Endothelial cell (in vitro differentiated cells): ENCODE results near the gene KLF2. TPM values are rescaled to one million over a fixed set of nuclear protein-coding genes. Genes with fewer than 3 reads are reported as not detected.

Experiments
- DNase-seq: peaks from one replicate; pipeline ENCODE4 v3.0.0; 2021; ENCODE audit warnings: low spot score
- H3K27ac Mint-ChIP-seq: one replicate; pipeline ENCODE4 v1.8.0; 2021; ENCODE audit warnings: mixed read lengths, inconsistent platforms; ENCODE audit not compliant: unreplicated experiment
- H3K27me3 Mint-ChIP-seq: one replicate; pipeline ENCODE4 v1.8.0; 2021; ENCODE audit warnings: mild to moderate bottlenecking, moderate library complexity, mixed read lengths, inconsistent platforms; ENCODE audit not compliant: unreplicated experiment
- H3K36me3 Mint-ChIP-seq: one replicate; pipeline ENCODE4 v1.8.0; 2021; ENCODE audit warnings: mild to moderate bottlenecking, low read depth, mixed read lengths, inconsistent platforms; ENCODE audit not compliant: unreplicated experiment
- H3K4me1 Mint-ChIP-seq: one replicate; pipeline ENCODE4 v1.8.0; 2021; ENCODE audit warnings: mild to moderate bottlenecking, mixed read lengths, inconsistent platforms; ENCODE audit not compliant: unreplicated experiment
- H3K4me3 Mint-ChIP-seq: one replicate; pipeline ENCODE4 v1.8.0; 2021; ENCODE audit warnings: mild to moderate bottlenecking, mixed read lengths, inconsistent platforms; ENCODE audit not compliant: unreplicated experiment
- H3K9me3 Mint-ChIP-seq: one replicate; pipeline ENCODE4 v1.8.0; 2021; ENCODE audit warnings: mixed read lengths, inconsistent platforms; ENCODE audit not compliant: unreplicated experiment
- total RNA-seq: library from RNA; stranded (reverse); fragmentation: NEBNext Ultra II Directional; extraction: Animal tissue kit (Norgen Biotek cat#: 25700); gene quantifications from one replicate; pipeline ENCODE4 v1.2.1, GENCODE V29; 2021; ENCODE audit not compliant: unreplicated experiment
- TF ChIP-seq, protein P1 (sequence below): fragments of 200-600 bp; sonication (generic); IDR thresholded peaks from one replicate; pipeline ENCODE4 v1.5.0; 2021; ENCODE audit warnings: antibody characterized with exemption; ENCODE audit not compliant: unreplicated experiment

KLF2 gene
- total RNA-seq, 1 donor from 2014 or later, result 48.9 TPM

DNA sequence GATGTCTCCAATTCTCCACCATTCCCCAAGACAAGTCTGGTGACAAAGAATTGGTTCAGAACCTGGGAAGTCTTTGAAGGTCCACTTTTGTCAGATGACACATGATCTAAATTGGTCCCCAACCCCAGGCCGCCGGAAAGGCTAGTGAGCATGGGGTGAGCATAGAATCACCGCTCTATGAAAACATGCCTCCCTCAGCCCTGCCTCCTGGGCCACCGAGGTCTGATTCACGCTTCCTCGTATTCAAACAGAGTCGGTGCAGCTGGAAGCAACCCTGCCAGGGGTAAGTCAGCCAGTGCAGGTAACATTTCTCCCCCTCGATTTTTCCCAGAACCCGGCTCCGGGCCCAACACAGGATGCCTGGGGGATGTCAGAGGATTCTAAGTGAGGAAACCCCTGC, 33.9 kb upstream of the KLF2 start:
- H3K9me3 Mint-ChIP-seq, result no peaks in the 10 kb centered on the region
- TF ChIP-seq, protein P1, sequence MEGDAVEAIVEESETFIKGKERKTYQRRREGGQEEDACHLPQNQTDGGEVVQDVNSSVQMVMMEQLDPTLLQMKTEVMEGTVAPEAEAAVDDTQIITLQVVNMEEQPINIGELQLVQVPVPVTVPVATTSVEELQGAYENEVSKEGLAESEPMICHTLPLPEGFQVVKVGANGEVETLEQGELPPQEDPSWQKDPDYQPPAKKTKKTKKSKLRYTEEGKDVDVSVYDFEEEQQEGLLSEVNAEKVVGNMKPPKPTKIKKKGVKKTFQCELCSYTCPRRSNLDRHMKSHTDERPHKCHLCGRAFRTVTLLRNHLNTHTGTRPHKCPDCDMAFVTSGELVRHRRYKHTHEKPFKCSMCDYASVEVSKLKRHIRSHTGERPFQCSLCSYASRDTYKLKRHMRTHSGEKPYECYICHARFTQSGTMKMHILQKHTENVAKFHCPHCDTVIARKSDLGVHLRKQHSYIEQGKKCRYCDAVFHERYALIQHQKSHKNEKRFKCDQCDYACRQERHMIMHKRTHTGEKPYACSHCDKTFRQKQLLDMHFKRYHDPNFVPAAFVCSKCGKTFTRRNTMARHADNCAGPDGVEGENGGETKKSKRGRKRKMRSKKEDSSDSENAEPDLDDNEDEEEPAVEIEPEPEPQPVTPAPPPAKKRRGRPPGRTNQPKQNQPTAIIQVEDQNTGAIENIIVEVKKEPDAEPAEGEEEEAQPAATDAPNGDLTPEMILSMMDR, result no peak
- no peak overlapping the region for H3K4me3 Mint-ChIP-seq
- no peaks in the 10 kb centered on the region for H3K36me3 Mint-ChIP-seq
- no peak for DNase-seq
- H3K27me3 Mint-ChIP-seq, result peaks cover 2% of the 10 kb centered on the region
- peak overlapping the region; percentile 24 for H3K27ac Mint-ChIP-seq
- H3K4me1 Mint-ChIP-seq, result peaks cover 15% of the 10 kb centered on the region

DNA sequence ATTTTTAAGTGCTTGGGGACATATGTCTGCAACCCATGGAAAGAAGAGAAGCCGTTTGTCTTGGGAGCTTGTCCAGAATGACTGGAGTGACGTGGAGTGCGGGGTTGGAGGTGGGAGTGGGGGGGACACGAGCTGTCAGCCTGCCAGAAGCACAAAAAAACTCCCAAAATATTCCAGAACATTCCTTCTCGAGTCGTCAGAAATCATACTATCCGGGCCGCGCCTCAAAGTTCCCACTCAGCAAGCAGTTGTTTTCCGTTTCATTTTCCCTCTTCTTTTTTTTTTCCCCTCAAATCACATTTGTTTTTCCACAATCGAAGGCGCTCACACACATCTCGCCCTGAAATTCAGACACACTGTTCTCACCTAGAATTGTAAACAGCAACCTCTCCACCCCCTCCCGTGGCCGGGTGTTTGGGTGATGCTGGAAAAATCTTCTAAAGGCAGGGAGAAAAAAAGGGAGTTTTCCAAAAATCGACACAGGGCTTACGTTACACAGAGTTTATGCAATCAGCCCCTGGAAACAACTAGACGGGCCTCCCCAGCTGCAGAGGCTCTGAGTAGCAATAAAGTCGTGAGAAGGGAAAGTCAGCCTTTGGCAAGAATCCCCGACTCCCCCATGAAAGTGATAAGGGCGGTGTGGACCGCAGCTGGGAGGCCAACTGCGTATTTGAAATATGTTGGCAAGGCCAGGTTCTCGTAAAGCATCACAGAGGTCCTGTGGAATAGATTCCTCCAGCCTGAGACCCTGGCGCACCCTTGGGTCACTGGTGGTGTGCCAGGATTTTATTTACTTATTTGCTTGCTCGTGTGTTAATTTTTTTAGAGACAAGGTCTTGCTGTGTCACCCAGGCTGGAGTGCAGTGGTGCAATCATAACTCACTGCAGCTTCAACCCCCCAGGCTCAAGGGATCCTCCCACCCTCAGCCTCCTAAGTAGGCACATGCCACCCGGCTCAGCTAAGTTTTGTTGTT, 31.2 kb upstream of the KLF2 start:
- Mint-ChIP-seq H3K27me3 (peaks cover 4% of the 10 kb centered on the region), H3K36me3 (no peaks in the 10 kb centered on the region), H3K27ac (no peak overlapping the region), H3K9me3 (no peaks in the 10 kb centered on the region), H3K4me1 (peaks cover 6% of the 10 kb centered on the region), H3K4me3 (no peak overlapping the region)
- DNase-seq, result no peak
- TF ChIP-seq, protein P1, result no peak

DNA sequence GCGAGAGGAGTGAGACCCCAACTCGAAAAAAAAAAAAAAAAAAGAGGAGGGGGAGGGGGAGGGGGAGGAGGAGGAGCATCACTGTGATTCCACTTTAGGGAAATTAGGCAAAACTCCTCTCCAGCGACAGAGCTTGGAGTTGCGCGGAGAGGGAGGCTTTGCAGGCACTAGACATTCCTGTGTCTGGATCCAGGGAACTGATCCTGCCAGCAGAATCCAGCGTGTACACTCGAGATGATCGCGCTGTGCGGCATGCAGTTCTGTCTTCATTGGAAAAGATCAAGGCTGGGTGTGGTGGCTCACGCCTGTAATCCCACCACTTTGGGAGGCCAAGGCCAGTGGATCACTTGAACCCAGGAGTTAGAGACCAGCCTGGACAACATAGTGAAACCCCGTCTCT, 29.6 kb upstream of the KLF2 start:
- H3K27ac Mint-ChIP-seq, result no peak overlapping the region

DNA sequence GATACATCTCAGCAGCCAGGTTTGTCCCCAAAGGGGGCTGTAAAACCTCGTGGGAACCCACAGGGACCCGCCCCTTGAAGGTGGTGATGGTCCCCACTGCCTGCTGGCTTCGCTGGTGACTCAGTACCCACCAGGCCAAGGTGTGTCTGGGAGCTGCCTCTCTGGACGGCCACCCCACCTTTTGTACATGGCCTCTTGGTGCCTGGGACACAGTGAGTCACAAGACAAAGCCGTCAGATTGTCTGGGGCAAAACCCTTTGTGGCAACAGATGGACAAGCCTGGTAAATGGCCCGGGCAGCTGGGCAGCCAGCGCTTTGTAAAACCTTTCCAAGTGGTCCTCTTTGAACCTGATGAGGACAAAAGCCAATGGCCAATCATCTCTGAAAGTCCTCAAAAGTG, 27.9 kb upstream of the KLF2 start:
- Mint-ChIP-seq H3K27me3 (peaks cover 2% of the 10 kb centered on the region), H3K4me3 (no peak overlapping the region), H3K4me1 (no peaks in the 10 kb centered on the region), H3K36me3 (no peaks in the 10 kb centered on the region), H3K9me3 (no peaks in the 10 kb centered on the region), H3K27ac (no peak overlapping the region)
- no peak for DNase-seq
- TF ChIP-seq, protein P1, result no peak

More for the DNA sequence above, 29.6 kb upstream of the KLF2 start:
- H3K9me3 Mint-ChIP-seq, result no peaks in the 10 kb centered on the region
- H3K27me3 Mint-ChIP-seq, result peaks cover 2% of the 10 kb centered on the region
- H3K4me1 Mint-ChIP-seq, result peaks cover 2% of the 10 kb centered on the region
- H3K36me3 Mint-ChIP-seq, result no peaks in the 10 kb centered on the region
- DNase-seq, result no peak
- H3K4me3 Mint-ChIP-seq, result no peak overlapping the region
- TF ChIP-seq, protein P1, result no peak

DNA sequence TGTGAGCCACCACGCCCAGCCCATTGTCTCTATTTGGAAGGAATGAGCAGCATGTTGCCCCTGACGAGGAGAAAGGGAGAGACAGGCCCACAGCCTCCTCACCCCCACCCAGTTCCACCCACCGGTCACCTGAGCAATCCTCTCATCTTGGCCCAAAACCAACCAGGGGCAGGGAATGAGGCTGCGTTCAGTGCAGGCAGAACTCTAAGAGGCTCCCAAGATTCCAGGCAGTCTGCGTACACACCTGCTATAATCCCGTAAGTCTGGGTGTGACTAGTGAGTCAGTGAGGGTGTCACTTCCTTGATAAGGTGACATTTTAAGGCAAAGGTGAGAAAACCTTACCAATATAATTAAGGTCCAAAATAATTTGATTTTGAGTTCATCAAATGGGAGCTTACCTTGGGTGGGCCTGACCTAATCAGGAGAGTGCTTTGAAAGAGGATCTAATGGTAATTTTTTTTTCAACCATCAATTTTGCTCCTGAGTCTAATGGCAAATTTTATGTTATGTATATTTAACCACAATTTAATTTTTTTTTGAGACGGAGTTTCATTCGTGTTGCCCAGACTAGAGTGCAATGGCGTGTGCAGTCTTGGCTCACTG, 26.9 kb upstream of the KLF2 start:
- peaks cover 2% of the 10 kb centered on the region for H3K27me3 Mint-ChIP-seq
- TF ChIP-seq, protein P1, result no peak
- no peak for DNase-seq
- H3K27ac Mint-ChIP-seq, result no peak overlapping the region
- no peak overlapping the region for H3K4me3 Mint-ChIP-seq
- H3K36me3 Mint-ChIP-seq, result no peaks in the 10 kb centered on the region
- no peaks in the 10 kb centered on the region for H3K4me1 Mint-ChIP-seq
- H3K9me3 Mint-ChIP-seq, result no peaks in the 10 kb centered on the region
